H54 (cell line): ENCODE measurements around the gene NLGN2.

Experiments
- DNase-seq: peaks from one replicate; pipeline ENCODE4 v3.0.0; 2011; ENCODE audit warnings: low spot score, mixed read lengths; ENCODE audit not compliant: insufficient read length
- FAIRE-seq: peaks from 3 replicates; lab custom pipeline; 2011; peaks lifted over from hg19 to GRCh38; lab: Jason Lieb, UNC
- POLR2A ChIP-seq: IDR thresholded peaks from 2 replicates; pipeline ENCODE4 v1.6.1; 2011; ENCODE audit warnings: low read depth, mild to moderate bottlenecking, low read length

NLGN2 gene

GRCh38 chr17:7440113-7440833 is 32.6 kb downstream of the NLGN2 start:
- FAIRE-seq (no peak), DNase-seq (no peak)
- no peak for TF ChIP-seq POLR2A

GRCh38 chr17:7440834-7441195 is 33.2 kb downstream of the NLGN2 start:
- no peak for TF ChIP-seq POLR2A
- FAIRE-seq, result no peak
- no peak for DNase-seq

GRCh38 chr17:7441266-7441665 is 33.6 kb downstream of the NLGN2 start:
- FAIRE-seq (no peak), DNase-seq (no peak)
- TF ChIP-seq POLR2A, result no peak

GRCh38 chr17:7442142-7442541 is 34.5 kb downstream of the NLGN2 start:
- FAIRE-seq (no peak), DNase-seq (no peak)
- no peak for TF ChIP-seq POLR2A

- TF ChIP-seq POLR2A, result no peak
- no peak for DNase-seq
- no peak for FAIRE-seq
These were observed 36.1 kb downstream of the NLGN2 start for GRCh38 chr17:7443499-7444485.

- DNase-seq, result no peak
- FAIRE-seq, result no peak
- TF ChIP-seq POLR2A, result no peak
These were observed 37.3 kb downstream of the NLGN2 start, which contains the start of gene CHRNB1 for GRCh38 chr17:7444682-7445618. Gene CHRNB1, plus strand, starts transcription at chr17:7445061. Its CDS starts 67 bp downstream, at chr17:7445128.

GRCh38 chr17:7445619-7445968 is 37.9 kb downstream of the NLGN2 start:
- no peak for TF ChIP-seq POLR2A
- FAIRE-seq (no peak), DNase-seq (no peak)

GRCh38 chr17:7448461-7448860 is 40.8 kb downstream of the NLGN2 start:
- TF ChIP-seq POLR2A, result no peak
- FAIRE-seq, result no peak
- no peak for DNase-seq

- FAIRE-seq (no peak), DNase-seq (no peak)
- no peak for TF ChIP-seq POLR2A
These were observed 52.4 kb downstream of the NLGN2 start for GRCh38 chr17:7459961-7460545.

- DNase-seq (no peak), FAIRE-seq (no peak)
- no peak for TF ChIP-seq POLR2A
These were observed 53.4 kb downstream of the NLGN2 start for GRCh38 chr17:7460850-7461660.

GRCh38 chr17:7462474-7463371 is 55.1 kb downstream of the NLGN2 start:
- DNase-seq (no peak), FAIRE-seq (no peak)
- no peak for TF ChIP-seq POLR2A
